Measurements from ENCODE around the gene SPATS2L.

SPATS2L gene

GRCh38 chr2:200311139-200311538 lies 4.6 kb downstream of the SPATS2L start:
- Histone ChIP-seq H3K27me3 (ENCODE audit: insufficient read depth, low read length, poor library complexity, severe bottlenecking) (peaks cover 4% of the 10 kb centered on the region), H4K20me1 (ENCODE audit: insufficient read depth, low read length, poor library complexity, severe bottlenecking) (no peaks in the 10 kb centered on the region), H3K9me3 (ENCODE audit: insufficient read depth, low read depth, low read length) (no peaks in the 10 kb centered on the region), H3K79me2 (ENCODE audit: insufficient read depth, low read length) (no peaks in the 10 kb centered on the region), H3K9me2 (replicated peaks; ENCODE audit: low read depth, low read length) (no peaks in the 10 kb centered on the region), H2AFZ (ENCODE audit: low read length) (no peak overlapping the region), H3K9ac (ENCODE audit: low read depth, low read length, poor library complexity, severe bottlenecking) (no peak overlapping the region), H3K4me3 (ENCODE audit: low read length, poor library complexity, severe bottlenecking) (no peak overlapping the region), H3F3A (ENCODE audit: low read depth) (no peaks in the 10 kb centered on the region), H3K4me2 (ENCODE audit: low read depth, low read length, poor library complexity, severe bottlenecking) (no peak overlapping the region), H3K36me3 (ENCODE audit: insufficient read depth, low read length) (no peaks in the 10 kb centered on the region), H3K4me1 (ENCODE audit: insufficient read depth, low read length, poor library complexity, severe bottlenecking) (peaks cover 3% of the 10 kb centered on the region)
- TF ChIP-seq EZH2phosphoT487 (IDR thresholded peaks at IDR 0.05; ENCODE audit: borderline replicate concordance): no peak
- no peak for TF ChIP-seq CTCF (conservative IDR thresholded peaks at IDR 0.05; ENCODE audit: low read length)

- Histone ChIP-seq H3F3A (ENCODE audit: low read depth) (no peaks in the 10 kb centered on the region), H3K36me3 (ENCODE audit: insufficient read depth, low read length) (no peaks in the 10 kb centered on the region), H3K9ac (ENCODE audit: low read depth, low read length, poor library complexity, severe bottlenecking) (no peak overlapping the region), H3K4me1 (ENCODE audit: insufficient read depth, low read length, poor library complexity, severe bottlenecking) (no peaks in the 10 kb centered on the region), H3K79me2 (ENCODE audit: insufficient read depth, low read length) (no peaks in the 10 kb centered on the region), H2AFZ (ENCODE audit: low read length) (no peak overlapping the region), H3K9me3 (ENCODE audit: insufficient read depth, low read depth, low read length) (no peaks in the 10 kb centered on the region), H4K20me1 (ENCODE audit: insufficient read depth, low read length, poor library complexity, severe bottlenecking) (no peaks in the 10 kb centered on the region), H3K9me2 (replicated peaks; ENCODE audit: low read depth, low read length) (no peaks in the 10 kb centered on the region), H3K4me2 (ENCODE audit: low read depth, low read length, poor library complexity, severe bottlenecking) (no peak overlapping the region), H3K27me3 (ENCODE audit: insufficient read depth, low read length, poor library complexity, severe bottlenecking) (no peaks in the 10 kb centered on the region), H3K4me3 (ENCODE audit: low read length, poor library complexity, severe bottlenecking) (no peak overlapping the region)
- TF ChIP-seq CTCF (conservative IDR thresholded peaks at IDR 0.05; ENCODE audit: low read length) (no peak), EZH2phosphoT487 (IDR thresholded peaks at IDR 0.05; ENCODE audit: borderline replicate concordance) (no peak)
These were observed 8.6 kb downstream of the SPATS2L start for GRCh38 chr2:200314976-200315567.

GRCh38 chr2:200317975-200318374 lies 11.5 kb downstream of the SPATS2L start:
- no peak for TF ChIP-seq CTCF (conservative IDR thresholded peaks at IDR 0.05; ENCODE audit: low read length)
- no peak for TF ChIP-seq EZH2phosphoT487 (IDR thresholded peaks at IDR 0.05; ENCODE audit: borderline replicate concordance)
- Histone ChIP-seq H3K4me3 (ENCODE audit: low read length, poor library complexity, severe bottlenecking) (no peak overlapping the region), H3K27me3 (ENCODE audit: insufficient read depth, low read length, poor library complexity, severe bottlenecking) (no peaks in the 10 kb centered on the region), H4K20me1 (ENCODE audit: insufficient read depth, low read length, poor library complexity, severe bottlenecking) (no peaks in the 10 kb centered on the region), H3K9ac (ENCODE audit: low read depth, low read length, poor library complexity, severe bottlenecking) (no peak overlapping the region), H3K79me2 (ENCODE audit: insufficient read depth, low read length) (no peaks in the 10 kb centered on the region), H2AFZ (ENCODE audit: low read length) (no peak overlapping the region), H3K9me2 (replicated peaks; ENCODE audit: low read depth, low read length) (no peaks in the 10 kb centered on the region), H3F3A (ENCODE audit: low read depth) (no peaks in the 10 kb centered on the region), H3K36me3 (ENCODE audit: insufficient read depth, low read length) (no peaks in the 10 kb centered on the region), H3K4me1 (ENCODE audit: insufficient read depth, low read length, poor library complexity, severe bottlenecking) (no peaks in the 10 kb centered on the region), H3K4me2 (ENCODE audit: low read depth, low read length, poor library complexity, severe bottlenecking) (no peak overlapping the region), H3K9me3 (ENCODE audit: insufficient read depth, low read depth, low read length) (no peaks in the 10 kb centered on the region)

Data from Loucy (cell line).